HG03520 (cell line): Measurements from ENCODE around the gene DDX25.

ENCODE experiments used
- ATAC-seq: cut with Tn5 transposase; IDR thresholded peaks from one replicate; pipeline ENCODE4 v1.9.1; 2021; ENCODE audit warnings: mild to moderate bottlenecking, moderate library complexity; ENCODE audit not compliant: unreplicated experiment

DDX25 gene

GRCh38 chr11:125948278-125949051 lies 44.2 kb downstream of the DDX25 start:
- no peak for ATAC-seq

- ATAC-seq: no peak
Observed at GRCh38 chr11:125949271-125950177, 45.2 kb downstream of the DDX25 start.

DNA sequence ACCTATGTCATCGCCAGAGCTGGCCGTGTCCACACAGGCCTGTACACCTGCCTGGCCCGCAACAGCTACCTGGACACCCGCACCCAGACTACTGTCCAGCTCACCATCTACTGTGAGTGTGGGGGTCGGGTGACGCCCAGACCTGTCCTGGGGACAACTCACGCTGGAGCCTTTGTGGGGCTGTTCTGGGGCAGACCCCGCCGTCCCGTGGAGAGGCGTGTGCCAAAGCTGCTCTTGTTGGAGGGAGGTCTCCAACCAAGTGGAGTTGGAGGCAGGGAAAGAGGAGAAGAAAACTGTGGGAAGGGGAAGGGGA lies 45.8 kb downstream of the DDX25 start:
- ATAC-seq: no peak

- ATAC-seq: no peak
Observed at GRCh38 chr11:125950696-125951651, 46.7 kb downstream of the DDX25 start.

GRCh38 chr11:125951731-125952130 lies 47.4 kb downstream of the DDX25 start:
- no peak for ATAC-seq

DNA sequence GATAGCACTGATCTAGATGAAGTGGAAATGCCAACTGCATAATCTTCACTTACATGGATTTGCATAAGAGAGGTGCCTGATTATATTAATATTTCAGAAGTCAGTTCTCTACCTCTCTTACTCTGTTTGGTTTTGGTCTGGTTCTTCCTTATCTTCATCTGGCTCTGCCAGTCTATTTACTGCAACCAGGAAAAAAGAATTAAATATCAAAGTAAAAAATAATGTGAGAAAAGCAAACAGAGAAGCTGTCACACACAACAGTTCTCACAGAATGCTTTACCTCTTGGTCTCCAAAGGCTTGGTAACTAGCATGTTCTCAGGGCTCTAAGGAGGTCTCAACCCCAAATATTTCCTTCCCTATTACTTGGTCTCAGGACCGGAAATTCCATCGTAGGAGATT lies 48.3 kb downstream of the DDX25 start:
- ATAC-seq: no peak

DNA sequence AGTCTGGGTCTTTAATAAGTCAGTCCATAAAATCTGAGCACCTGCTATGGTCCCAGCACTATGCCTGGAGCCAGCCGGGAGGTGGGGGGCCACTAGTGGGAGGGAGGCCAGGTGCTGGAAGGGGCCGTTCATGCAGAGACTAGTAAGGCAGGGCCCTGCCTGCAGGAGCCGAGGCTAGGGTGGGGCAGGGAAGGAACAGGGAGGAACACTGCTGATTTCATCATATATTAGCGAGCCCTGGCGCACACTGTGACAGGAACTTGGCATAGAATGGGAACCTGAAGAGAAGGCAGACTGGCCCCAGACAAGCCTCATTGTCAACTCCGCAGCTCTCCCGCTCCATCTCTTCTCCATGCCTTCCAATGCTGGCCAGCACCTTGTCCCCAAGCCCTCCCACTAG lies 48.7 kb downstream of the DDX25 start:
- no peak for ATAC-seq

DNA sequence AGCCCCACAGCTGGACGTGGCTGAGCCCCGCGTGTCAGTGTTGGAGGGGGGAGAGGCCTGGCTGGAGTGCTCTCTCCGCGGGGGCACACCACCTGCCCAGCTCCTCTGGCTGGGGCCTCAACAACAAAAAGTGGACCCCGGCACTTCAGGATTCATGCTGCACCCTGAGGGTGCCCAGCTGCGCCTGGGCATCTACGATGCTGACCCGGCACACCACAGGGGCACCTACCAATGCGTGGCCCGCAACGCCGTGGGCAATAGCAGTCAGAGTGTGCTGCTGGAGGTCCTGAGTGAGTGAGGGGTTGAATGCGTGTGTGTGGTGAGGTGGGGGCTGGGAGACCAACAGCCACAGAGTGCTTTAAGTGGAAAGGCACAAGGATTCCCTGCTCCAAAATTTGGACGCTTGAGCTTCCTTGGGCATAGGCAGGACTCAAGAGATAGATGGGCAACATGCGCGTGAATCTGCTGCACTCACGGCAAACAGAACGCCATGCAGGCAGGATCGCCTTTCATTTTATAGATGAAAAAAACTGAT lies 49.2 kb downstream of the DDX25 start:
- ATAC-seq: no peak

DNA sequence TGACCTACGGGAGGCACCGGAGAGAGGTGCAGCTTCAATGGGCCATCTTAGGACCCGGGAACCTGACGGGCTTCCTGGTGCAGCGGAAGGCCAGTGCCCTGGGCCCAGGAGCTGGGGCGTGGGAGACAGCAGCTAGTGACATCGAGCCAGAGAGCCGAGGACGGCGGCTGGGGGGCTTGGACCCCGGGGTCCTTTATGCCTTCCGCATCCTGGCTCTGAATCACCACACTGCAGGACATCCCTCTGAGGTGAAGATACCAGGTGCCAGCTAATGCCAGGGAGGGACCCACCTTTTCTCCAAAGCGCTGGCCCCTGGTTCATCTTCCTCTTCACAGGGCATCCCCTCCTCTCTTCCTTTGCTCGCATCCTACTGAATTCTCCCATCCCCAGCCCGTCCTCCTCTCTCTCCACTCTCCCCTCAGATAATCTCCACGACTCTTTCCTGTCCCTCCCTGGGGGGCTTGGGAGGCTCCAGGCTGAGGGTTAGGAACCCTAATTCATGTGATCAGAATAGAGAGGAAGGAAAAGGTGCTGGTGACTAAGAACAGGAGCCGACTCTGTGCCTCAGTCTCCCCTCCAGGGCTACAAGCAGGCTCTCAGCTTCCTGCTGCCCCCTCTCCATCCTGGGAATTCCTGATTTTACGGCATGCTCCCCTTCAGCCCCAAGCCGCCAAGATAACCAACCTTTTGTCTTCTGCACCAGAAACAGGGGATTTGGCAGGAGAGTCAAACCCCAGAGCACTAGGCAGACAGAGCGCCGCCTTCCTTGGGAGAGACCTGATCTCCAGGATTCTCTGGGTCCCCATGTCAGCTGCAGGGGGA lies 50.0 kb downstream of the DDX25 start:
- ATAC-seq: no peak

DNA sequence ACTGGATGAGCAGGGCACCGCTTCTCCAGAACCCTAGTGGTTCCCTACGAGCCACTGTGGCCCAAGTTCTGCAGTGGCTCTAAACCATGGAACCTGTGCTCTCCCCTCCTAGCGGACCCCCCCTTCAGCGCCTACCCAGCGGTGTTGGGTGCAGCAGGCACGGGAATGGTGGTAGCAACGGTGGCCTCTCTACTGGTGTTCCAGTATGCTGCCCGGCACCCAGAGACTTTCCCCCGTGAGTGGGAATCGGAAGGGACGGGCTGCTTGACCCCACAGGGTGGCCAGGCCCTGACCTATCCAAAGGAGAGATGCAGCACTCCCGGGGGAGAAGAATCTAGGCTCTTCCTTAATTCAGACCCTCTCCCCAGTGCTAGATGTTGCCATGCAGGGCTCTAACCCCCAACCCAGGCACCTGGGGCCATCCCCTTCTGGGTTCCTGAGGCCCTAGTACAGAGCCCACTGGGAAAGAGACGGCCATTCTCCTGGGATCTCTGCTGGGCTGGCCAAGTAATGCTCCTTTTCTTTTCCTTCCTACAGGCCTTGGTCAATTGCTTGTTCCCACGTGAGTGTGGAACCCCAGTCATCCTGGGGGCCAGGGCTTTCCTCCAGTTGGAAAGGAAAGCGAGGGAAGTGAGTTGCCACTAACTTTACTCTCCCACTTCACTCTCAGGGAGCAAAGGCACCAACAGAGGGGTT lies 50.8 kb downstream of the DDX25 start:
- ATAC-seq: no peak

GRCh38 chr11:125955856-125956255 lies 51.5 kb downstream of the DDX25 start:
- ATAC-seq: no peak

DNA sequence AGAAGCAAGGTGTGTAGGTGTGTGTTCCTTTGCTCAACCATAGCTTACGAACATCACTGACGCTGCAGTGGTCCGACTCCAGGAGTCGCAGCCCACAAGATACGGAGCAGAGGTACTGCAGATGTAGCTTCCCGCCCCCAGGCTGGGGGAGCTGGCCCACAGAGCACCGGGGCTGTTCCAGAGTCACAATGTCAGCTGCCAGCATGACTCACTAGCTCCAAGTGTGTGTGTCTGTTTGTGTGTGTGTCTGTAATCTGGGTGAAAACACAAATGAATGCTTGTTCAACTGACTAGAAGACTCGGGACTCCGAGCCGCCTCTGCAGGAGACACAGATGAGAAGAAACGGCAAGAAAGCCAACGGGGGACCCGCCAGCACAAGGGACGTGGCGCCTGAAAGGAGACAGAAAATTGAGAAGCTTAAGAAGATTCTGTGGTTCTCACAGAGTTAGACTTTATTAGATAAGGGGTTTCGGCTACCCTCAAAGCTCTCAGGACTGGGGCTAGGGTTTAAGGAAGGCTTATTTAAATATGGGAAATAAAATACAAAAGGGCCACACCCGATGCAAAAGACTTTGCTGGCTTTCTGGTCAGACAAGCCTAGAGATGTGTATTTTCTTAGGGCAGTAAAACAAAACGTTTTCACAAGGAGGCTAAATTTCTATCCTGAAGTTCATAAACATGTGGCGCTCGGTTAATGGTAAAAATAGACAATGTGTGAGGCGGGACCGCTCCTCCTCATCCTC lies 52.3 kb downstream of the DDX25 start:
- ATAC-seq: no peak

GRCh38 chr11:125957618-125958332 lies 53.5 kb downstream of the DDX25 start:
- ATAC-seq: no peak

GRCh38 chr11:125958872-125959400 lies 54.6 kb downstream of the DDX25 start:
- ATAC-seq: no peak

DNA sequence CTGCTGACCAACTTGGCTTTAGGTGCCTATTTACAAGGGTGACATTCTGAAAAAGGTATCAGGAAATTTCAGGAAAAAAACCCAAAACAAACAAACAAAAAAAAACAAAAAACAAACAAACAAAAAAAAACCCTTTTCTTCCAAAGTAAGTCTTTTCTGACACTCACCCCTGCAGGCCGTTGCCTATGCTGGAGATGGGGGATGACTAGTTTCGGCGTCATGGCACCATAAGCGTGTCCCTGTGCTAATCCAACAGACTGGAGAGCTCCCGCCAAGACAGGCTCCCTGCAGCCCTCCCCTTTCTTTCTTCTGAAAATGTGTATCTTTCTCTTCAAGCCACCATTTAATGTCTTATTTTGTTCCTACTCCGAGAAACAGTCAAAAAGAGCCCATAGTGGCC lies 55.2 kb downstream of the DDX25 start:
- no peak for ATAC-seq

DNA sequence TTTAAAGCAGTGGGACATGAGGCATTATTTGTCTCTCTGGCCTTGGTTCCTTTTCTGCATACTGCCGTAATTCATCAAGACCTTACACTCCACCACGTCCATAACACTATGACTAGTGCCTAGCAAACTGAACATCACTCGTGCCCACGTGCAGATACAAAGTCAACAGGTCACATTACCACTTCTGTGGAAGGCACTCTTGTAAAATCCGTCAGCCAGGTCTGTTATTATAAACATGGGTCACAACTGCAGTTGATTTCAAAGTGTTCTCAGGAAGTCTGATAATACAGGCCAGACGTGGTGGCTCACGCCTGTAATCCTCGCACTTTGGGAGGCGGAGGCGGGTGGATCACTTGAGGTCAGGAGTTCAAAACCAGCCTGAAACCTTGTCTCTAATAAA lies 55.6 kb downstream of the DDX25 start:
- no peak for ATAC-seq

- ATAC-seq: no peak
Observed at GRCh38 chr11:125960771-125961170, 56.5 kb downstream of the DDX25 start.

GRCh38 chr11:125967515-125967914 lies 63.2 kb downstream of the DDX25 start:
- ATAC-seq: no peak
